ENCODE data around the gene CST9.

- TF ChIP-seq EP300 (IDR thresholded peaks at IDR 0.05; ENCODE audit: low read length): no peak
- TF ChIP-seq ARID2 (IDR thresholded peaks at IDR 0.05): no peak
- TF ChIP-seq, protein P1, sequence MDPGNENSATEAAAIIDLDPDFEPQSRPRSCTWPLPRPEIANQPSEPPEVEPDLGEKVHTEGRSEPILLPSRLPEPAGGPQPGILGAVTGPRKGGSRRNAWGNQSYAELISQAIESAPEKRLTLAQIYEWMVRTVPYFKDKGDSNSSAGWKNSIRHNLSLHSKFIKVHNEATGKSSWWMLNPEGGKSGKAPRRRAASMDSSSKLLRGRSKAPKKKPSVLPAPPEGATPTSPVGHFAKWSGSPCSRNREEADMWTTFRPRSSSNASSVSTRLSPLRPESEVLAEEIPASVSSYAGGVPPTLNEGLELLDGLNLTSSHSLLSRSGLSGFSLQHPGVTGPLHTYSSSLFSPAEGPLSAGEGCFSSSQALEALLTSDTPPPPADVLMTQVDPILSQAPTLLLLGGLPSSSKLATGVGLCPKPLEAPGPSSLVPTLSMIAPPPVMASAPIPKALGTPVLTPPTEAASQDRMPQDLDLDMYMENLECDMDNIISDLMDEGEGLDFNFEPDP (CRISPR knock-in tag; IDR thresholded peaks at IDR 0.05): no peak
- no peak for TF ChIP-seq TBP (optimal IDR thresholded peaks at IDR 0.05; ENCODE audit: low read depth, low read length)
- TF ChIP-seq, protein P2, sequence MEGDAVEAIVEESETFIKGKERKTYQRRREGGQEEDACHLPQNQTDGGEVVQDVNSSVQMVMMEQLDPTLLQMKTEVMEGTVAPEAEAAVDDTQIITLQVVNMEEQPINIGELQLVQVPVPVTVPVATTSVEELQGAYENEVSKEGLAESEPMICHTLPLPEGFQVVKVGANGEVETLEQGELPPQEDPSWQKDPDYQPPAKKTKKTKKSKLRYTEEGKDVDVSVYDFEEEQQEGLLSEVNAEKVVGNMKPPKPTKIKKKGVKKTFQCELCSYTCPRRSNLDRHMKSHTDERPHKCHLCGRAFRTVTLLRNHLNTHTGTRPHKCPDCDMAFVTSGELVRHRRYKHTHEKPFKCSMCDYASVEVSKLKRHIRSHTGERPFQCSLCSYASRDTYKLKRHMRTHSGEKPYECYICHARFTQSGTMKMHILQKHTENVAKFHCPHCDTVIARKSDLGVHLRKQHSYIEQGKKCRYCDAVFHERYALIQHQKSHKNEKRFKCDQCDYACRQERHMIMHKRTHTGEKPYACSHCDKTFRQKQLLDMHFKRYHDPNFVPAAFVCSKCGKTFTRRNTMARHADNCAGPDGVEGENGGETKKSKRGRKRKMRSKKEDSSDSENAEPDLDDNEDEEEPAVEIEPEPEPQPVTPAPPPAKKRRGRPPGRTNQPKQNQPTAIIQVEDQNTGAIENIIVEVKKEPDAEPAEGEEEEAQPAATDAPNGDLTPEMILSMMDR (IDR thresholded peaks at IDR 0.05 in 2 of 3, conservative IDR thresholded peaks at IDR 0.05 in 1 of 3; ENCODE audit: insufficient read depth in 2 of 3, low read depth in 1 of 3, low read length in 3 of 3): no peak
- TF ChIP-seq SP1 (CRISPR knock-in tag; IDR thresholded peaks at IDR 0.05): no peak
- no peak for TF ChIP-seq POLR2A (conservative IDR thresholded peaks at IDR 0.05)
- no peak for TF ChIP-seq NR2C1 (IDR thresholded peaks at IDR 0.05)
- TF ChIP-seq NR2C1 (tag; IDR thresholded peaks at IDR 0.05): no peak
- no peak for TF ChIP-seq PTRF (tag; IDR thresholded peaks at IDR 0.05)
- no peak for TF ChIP-seq ZBTB33 (CRISPR knock-in tag; IDR thresholded peaks at IDR 0.05)
- TF ChIP-seq IRF2 (CRISPR knock-in tag; IDR thresholded peaks at IDR 0.05): no peak
- TF ChIP-seq RAD21 (CRISPR knock-in tag; conservative IDR thresholded peaks at IDR 0.05 in 1 of 2, IDR thresholded peaks at IDR 0.05 in 1 of 2): no peak
- TF ChIP-seq, protein P3, sequence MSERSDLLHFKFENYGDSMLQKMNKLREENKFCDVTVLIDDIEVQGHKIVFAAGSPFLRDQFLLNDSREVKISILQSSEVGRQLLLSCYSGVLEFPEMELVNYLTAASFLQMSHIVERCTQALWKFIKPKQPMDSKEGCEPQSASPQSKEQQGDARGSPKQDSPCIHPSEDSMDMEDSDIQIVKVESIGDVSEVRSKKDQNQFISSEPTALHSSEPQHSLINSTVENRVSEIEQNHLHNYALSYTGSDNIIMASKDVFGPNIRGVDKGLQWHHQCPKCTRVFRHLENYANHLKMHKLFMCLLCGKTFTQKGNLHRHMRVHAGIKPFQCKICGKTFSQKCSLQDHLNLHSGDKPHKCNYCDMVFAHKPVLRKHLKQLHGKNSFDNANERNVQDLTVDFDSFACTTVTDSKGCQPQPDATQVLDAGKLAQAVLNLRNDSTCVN (CRISPR knock-in tag; IDR thresholded peaks at IDR 0.05): no peak
- no peak for TF ChIP-seq ZNF785 (CRISPR knock-in tag; IDR thresholded peaks at IDR 0.05)
Observed at GRCh38 chr20:23586735-23587525, 18.8 kb downstream of the CST9 start.
